ENCODE results near the gene LRBA.

The LRBA gene

DNA sequence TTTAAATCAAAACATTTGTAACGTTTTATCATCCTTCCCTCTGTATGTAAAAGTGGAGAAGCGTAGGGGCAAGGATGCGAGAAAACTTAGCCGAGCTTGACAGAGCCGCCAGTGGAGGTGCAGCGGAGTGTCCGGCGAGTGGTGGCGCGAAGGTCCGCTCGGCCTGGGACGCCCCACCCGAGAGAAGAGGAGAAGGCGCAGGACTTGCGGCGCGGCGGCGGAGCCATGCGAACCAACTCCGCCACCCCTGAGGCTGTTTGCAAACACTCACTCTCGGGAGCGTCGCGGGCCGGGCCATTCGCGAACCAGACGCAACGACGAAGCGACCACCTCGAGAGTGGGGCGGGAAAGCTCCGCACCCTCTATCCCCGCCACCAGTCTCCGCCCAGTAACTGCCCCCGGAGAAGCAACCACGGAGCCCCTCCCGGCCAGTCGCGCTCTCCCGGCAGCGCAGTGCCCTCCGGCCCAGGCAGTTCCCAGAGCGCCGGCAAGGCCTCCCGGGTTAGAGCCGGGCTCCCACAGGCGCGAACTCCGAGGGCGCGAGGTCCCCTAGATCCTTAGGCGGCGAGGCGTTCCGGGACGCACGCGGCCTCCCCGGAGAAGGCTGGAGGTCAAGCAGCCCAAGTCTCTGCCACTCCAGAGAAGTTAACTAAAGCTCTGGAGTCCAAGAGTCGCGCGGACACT is 435.4 kb downstream of the LRBA start:
- no peak for DNase-seq (ENCODE audit: low spot score)
- POLR2A ChIA-PET (ENCODE audit: low non-redundant PET) = no interaction called here
- TF ChIP-seq, protein P1, sequence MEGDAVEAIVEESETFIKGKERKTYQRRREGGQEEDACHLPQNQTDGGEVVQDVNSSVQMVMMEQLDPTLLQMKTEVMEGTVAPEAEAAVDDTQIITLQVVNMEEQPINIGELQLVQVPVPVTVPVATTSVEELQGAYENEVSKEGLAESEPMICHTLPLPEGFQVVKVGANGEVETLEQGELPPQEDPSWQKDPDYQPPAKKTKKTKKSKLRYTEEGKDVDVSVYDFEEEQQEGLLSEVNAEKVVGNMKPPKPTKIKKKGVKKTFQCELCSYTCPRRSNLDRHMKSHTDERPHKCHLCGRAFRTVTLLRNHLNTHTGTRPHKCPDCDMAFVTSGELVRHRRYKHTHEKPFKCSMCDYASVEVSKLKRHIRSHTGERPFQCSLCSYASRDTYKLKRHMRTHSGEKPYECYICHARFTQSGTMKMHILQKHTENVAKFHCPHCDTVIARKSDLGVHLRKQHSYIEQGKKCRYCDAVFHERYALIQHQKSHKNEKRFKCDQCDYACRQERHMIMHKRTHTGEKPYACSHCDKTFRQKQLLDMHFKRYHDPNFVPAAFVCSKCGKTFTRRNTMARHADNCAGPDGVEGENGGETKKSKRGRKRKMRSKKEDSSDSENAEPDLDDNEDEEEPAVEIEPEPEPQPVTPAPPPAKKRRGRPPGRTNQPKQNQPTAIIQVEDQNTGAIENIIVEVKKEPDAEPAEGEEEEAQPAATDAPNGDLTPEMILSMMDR (conservative IDR thresholded peaks at IDR 0.05; ENCODE audit: low read depth) = no peak
- no peak overlapping the region for H3K27ac ChIP-seq
- CTCF ChIA-PET = no interaction called here

DNA sequence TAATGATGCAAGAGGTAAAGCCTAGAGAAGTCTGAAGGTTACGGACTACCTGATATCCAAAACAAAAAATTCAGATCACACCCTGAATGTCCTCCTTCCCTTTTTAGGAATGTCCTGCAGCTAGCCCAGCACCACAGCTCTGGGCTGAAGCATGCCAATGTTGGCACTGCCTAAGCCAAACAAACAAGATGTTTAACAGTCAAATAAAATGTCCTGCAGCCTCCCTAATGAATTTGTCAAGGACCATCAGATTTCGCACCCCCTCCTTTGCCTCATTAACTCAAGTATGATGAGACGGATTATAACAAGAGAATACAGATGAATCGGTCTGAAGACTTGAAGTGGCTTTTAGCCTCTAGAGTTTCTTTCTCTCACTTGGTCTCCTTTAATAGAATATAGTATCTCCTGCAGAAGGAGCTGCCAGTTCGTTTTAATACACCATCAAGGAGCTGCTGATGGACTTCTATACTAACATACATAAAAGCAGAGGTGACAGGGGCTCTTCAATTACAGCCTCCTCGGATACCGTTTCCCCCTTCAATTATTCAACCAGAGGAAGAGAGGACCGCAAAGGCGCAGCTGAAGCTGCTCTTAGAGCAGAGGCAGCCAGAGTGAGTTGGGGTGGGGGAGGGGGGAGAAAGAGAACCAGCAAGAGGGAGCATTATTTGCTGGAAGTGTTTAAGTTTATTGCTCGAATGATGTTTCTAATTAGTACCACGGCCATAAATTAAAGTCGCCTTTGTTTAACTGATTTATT is 436.2 kb downstream of the LRBA start:
- POLR2A ChIA-PET (ENCODE audit: low non-redundant PET) = no interaction called here
- CTCF ChIA-PET = no interaction called here
- no peak for DNase-seq (ENCODE audit: low spot score)
- TF ChIP-seq, protein P1 (conservative IDR thresholded peaks at IDR 0.05; ENCODE audit: low read depth) = no peak
- H3K27ac ChIP-seq = no peak overlapping the region

DNA sequence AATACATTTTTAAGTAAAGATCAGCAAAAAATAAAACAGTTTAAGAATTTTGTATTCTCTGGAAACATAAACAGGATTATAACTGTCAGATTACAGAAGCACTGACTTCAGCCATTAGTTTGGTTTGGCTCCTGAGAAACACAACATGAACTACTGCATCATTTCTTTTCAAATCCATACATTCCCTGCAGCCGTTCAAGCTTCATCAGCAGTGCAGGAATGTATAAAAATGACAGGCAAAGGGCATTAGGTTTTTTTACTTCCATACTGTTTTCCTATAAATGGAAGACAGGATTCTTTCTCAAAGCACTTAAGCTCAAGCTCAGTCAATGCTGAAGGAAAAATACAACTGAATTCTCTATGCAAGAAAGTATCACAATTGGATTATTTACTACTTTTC is 437.3 kb downstream of the LRBA start:
- no peak for DNase-seq (ENCODE audit: low spot score)
- POLR2A ChIA-PET (ENCODE audit: low non-redundant PET) = no interaction called here
- no peak overlapping the region for H3K27ac ChIP-seq
- CTCF ChIA-PET = interaction anchor here (0.6 kb wide), 1 partner anchor 23 kb away, joined by 4 read pairs; no protein-coding TSS in a partner anchor
- TF ChIP-seq, protein P1 (conservative IDR thresholded peaks at IDR 0.05; ENCODE audit: low read depth) = no peak

DNA sequence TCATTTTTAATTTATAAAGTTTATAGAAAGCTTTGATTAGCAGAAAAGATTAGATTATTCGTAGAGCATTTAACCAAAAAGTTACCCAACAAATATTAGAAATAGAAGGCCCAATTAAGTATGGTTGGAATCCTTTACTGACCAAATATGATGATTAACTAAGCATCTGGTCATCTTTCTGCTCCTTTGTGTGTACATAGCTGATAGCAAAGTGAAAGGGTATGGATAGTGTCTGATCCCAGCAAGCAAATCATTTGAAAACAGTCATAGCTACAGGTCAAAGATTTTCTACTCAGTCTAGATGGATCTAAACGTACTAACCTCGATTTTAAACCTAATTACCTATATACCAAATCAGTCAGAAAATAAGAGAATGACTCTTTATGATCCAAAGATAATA is 440.4 kb downstream of the LRBA start:
- no peak for DNase-seq (ENCODE audit: low spot score)
- ChIA-PET CTCF (no interaction called here), POLR2A (ENCODE audit: low non-redundant PET) (no interaction called here)
- H3K27ac ChIP-seq = no peak overlapping the region
- TF ChIP-seq, protein P1 (conservative IDR thresholded peaks at IDR 0.05; ENCODE audit: low read depth) = no peak

DNA sequence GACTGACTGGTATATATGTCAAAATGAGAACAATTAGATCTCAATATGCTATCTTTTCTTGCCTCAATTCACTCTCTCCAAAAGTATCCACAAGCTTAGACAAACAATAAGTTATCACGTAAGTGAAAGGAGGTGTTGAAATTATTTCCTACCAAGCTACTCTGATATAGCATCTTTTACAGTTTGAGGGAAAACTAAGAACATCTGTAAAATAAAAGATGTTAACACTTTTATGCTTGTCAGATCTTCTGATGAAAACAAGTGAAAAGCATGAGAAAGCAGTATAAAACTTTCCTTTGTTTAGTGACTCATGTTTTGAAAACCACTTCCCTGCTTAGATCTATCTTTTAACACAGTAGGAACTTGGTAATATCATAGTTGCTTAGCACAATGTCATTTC is 441.6 kb downstream of the LRBA start:
- DNase-seq (ENCODE audit: low spot score) = no peak
- POLR2A ChIA-PET (ENCODE audit: low non-redundant PET) = no interaction called here

DNA sequence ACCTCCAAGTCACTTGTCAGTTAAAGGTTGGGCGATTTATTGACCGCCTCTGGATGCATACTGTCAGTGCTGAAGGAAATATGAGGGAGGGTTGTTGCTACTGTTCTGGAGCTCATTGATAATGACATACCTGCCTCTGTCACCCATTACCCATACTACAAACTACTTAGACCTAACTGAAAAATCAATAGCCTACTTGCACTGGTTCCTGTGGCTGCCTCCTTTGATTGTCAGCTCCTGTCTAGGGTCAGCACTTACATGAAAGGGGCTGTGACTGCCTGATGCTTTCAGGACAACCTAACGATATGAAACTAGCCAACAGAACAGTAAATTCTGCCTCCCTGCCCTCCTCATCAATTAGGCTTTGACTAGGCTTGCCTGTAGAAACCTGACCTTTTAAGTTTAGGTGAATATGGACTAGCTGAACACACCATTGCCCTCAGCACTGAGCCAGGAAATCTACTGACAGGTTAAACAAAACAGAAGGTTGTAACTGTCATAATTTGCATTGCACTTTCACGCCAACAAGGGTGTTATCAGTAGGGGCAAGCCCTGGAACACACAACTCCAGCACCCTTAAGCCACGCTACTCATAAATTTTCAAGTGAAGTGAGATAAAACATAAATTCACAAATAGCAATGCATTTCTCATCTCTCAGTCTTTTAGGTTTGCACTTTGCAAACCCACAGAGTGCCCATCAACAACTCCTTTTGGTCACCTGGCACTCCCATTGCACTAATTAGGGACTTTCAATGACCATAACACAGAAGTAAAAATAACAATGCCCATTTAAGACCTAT is 442.2 kb downstream of the LRBA start:
- H3K27ac ChIP-seq = no peak overlapping the region
- TF ChIP-seq, protein P1 (conservative IDR thresholded peaks at IDR 0.05; ENCODE audit: low read depth) = no peak
- DNase-seq (ENCODE audit: low spot score) = no peak
- ChIA-PET POLR2A (ENCODE audit: low non-redundant PET) (no interaction called here), CTCF (no interaction called here)

More for the DNA sequence above, 441.6 kb downstream of the LRBA start:
- CTCF ChIA-PET = no interaction called here
- TF ChIP-seq, protein P1 (conservative IDR thresholded peaks at IDR 0.05; ENCODE audit: low read depth) = no peak
- no peak overlapping the region for H3K27ac ChIP-seq

Data from RWPE1 (cell line).